ENCODE measurements around the gene RPL35.
A peak's percentile ranks its signal among the peaks of the same experiment; 100 is the strongest.

The RPL35 gene

GRCh38 chr9:124861342-124862229 lies at the start of gene RPL35, which contains the start of gene ARPC5L:
Gene RPL35, minus strand, starts transcription at chr9:124861957. Its CDS starts 45 bp downstream, at chr9:124861912.
Gene ARPC5L, plus strand, starts transcription at chr9:124862130. Its CDS starts 7,161 bp downstream, at chr9:124869291.
- TF ChIP-seq, protein P1, sequence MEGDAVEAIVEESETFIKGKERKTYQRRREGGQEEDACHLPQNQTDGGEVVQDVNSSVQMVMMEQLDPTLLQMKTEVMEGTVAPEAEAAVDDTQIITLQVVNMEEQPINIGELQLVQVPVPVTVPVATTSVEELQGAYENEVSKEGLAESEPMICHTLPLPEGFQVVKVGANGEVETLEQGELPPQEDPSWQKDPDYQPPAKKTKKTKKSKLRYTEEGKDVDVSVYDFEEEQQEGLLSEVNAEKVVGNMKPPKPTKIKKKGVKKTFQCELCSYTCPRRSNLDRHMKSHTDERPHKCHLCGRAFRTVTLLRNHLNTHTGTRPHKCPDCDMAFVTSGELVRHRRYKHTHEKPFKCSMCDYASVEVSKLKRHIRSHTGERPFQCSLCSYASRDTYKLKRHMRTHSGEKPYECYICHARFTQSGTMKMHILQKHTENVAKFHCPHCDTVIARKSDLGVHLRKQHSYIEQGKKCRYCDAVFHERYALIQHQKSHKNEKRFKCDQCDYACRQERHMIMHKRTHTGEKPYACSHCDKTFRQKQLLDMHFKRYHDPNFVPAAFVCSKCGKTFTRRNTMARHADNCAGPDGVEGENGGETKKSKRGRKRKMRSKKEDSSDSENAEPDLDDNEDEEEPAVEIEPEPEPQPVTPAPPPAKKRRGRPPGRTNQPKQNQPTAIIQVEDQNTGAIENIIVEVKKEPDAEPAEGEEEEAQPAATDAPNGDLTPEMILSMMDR (IDR thresholded peaks at IDR 0.05; ENCODE audit: control insufficient read depth, insufficient read depth, low read depth, low read length, missing control alignments), result peak; percentile 32
- DNase-seq (ENCODE audit: low read depth), result peak; percentile 64
- H3K4me3 ChIP-seq (ENCODE audit: control insufficient read depth, low read depth, low read length), result peak within 1 kb of the TSS; percentile 77

- no peak for DNase-seq (ENCODE audit: low read depth)
- H3K4me3 ChIP-seq (ENCODE audit: control insufficient read depth, low read depth, low read length), result no peak overlapping the region
- TF ChIP-seq, protein P1 (IDR thresholded peaks at IDR 0.05; ENCODE audit: control insufficient read depth, insufficient read depth, low read depth, low read length, missing control alignments), result no peak
Measured at GRCh38 chr9:124908098-124908497, 46.3 kb upstream of the RPL35 start.

DNA sequence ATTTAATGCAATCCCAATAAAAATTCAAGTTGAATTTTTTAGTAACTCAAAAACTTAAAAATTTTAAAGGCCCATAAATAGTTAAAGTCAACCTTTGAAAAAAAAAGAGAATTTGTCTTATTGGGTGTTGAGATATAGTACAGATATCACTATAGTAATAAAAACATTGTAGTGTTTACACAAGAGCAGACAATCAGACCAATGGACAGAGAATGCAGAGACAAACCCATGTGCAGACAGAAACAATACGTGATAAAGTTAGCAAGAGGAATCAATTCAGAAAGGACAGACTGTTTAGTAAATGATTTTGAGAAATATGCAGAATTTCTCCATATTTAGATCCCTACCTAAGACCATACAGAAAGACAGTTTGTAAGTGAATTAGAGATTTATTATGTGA lies 45.2 kb upstream of the RPL35 start:
- no peak for DNase-seq (ENCODE audit: low read depth)
- TF ChIP-seq, protein P1 (IDR thresholded peaks at IDR 0.05; ENCODE audit: control insufficient read depth, insufficient read depth, low read depth, low read length, missing control alignments), result no peak
- no peak overlapping the region for H3K4me3 ChIP-seq (ENCODE audit: control insufficient read depth, low read depth, low read length)

DNA sequence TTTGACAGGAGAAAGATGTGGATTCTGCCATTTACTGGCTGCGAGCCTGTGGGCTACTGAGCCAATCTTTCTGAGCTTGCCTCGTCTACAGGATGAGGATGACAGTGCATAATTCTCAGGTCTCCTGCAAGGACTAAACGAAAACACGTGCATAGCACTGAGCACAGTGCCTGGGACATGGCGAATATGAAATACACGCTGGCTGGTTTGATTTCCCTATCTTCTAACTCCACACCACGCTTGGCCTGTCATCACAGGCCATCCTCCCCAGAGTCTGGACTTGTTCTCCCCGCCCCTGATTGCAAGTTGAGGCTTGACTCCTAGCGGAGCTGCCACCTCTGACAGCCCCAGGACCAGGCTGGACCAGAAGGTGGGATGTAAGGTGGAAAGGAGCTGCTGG lies 38.1 kb upstream of the RPL35 start:
- TF ChIP-seq, protein P1 (IDR thresholded peaks at IDR 0.05; ENCODE audit: control insufficient read depth, insufficient read depth, low read depth, low read length, missing control alignments), result no peak
- no peak overlapping the region for H3K4me3 ChIP-seq (ENCODE audit: control insufficient read depth, low read depth, low read length)
- DNase-seq (ENCODE audit: low read depth), result no peak

- H3K4me3 ChIP-seq (ENCODE audit: control insufficient read depth, low read depth, low read length), result no peak overlapping the region
- no peak for DNase-seq (ENCODE audit: low read depth)
- TF ChIP-seq, protein P1 (IDR thresholded peaks at IDR 0.05; ENCODE audit: control insufficient read depth, insufficient read depth, low read depth, low read length, missing control alignments), result no peak
Measured at GRCh38 chr9:124897570-124898460, 36.1 kb upstream of the RPL35 start.

DNA sequence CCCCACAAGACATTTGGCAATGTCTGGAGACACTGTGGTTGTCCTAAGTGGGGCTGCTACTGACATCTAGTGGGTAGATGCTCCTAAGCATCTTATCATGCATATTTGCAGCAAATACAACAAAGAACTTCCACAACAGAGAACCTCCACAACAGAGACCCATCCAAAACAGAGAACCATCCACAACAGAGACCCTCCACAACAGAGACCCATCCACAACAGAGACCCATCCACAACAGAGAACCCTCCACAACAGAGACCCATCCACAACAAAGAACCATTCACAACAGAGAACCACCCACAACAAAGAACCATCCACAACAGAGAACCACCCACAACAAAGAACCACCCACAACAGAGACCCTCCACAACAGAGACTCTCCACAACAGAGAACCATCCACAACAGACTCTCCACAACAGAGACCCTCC lies 33.0 kb upstream of the RPL35 start:
- TF ChIP-seq, protein P1 (IDR thresholded peaks at IDR 0.05; ENCODE audit: control insufficient read depth, insufficient read depth, low read depth, low read length, missing control alignments), result peak; percentile 64
- no peak overlapping the region for H3K4me3 ChIP-seq (ENCODE audit: control insufficient read depth, low read depth, low read length)
- DNase-seq (ENCODE audit: low read depth), result peak; percentile 14

Data from AG09309 (cell line).